ENCODE measurements around the gene RNF224.

RNF224 gene

GRCh38 chr9:137218212-137218753, 9.0 kb upstream of the RNF224 start:
- H3K27ac ChIP-seq = no peak overlapping the region
- H2AFZ ChIP-seq (ENCODE audit: low read depth) = no peak overlapping the region
- peaks cover 4% of the 10 kb centered on the region for H3K4me1 ChIP-seq (ENCODE audit: low read depth, poor library complexity, severe bottlenecking)
- TF ChIP-seq CTCF (conservative IDR thresholded peaks at IDR 0.05; ENCODE audit: low read depth, low read length) = no peak
- H3K79me2 ChIP-seq (ENCODE audit: insufficient read depth, low read depth) = no peaks in the 10 kb centered on the region
- no peak overlapping the region for H3K4me2 ChIP-seq
- no peaks in the 10 kb centered on the region for H3K27me3 ChIP-seq (ENCODE audit: insufficient read depth, low read depth)
- H3K36me3 ChIP-seq (ENCODE audit: insufficient read depth) = no peaks in the 10 kb centered on the region
- no peak overlapping the region for H3K4me3 ChIP-seq (IDR thresholded peaks at IDR 0.05; ENCODE audit: insufficient read depth, low read depth, low read length)
- no peaks in the 10 kb centered on the region for H4K20me1 ChIP-seq (ENCODE audit: insufficient read depth)
- H3K9ac ChIP-seq = no peak overlapping the region

- no peak overlapping the region for H3K9ac ChIP-seq
- no peaks in the 10 kb centered on the region for H4K20me1 ChIP-seq (ENCODE audit: insufficient read depth)
- no peaks in the 10 kb centered on the region for H3K27me3 ChIP-seq (ENCODE audit: insufficient read depth, low read depth)
- no peaks in the 10 kb centered on the region for H3K36me3 ChIP-seq (ENCODE audit: insufficient read depth)
- no peak overlapping the region for H3K4me2 ChIP-seq
- H3K27ac ChIP-seq = no peak overlapping the region
- TF ChIP-seq CTCF (conservative IDR thresholded peaks at IDR 0.05; ENCODE audit: low read depth, low read length) = no peak
- H3K79me2 ChIP-seq (ENCODE audit: insufficient read depth, low read depth) = no peaks in the 10 kb centered on the region
- H3K4me1 ChIP-seq (ENCODE audit: low read depth, poor library complexity, severe bottlenecking) = peaks cover 5% of the 10 kb centered on the region
- no peak overlapping the region for H3K4me3 ChIP-seq (IDR thresholded peaks at IDR 0.05; ENCODE audit: insufficient read depth, low read depth, low read length)
- no peak overlapping the region for H2AFZ ChIP-seq (ENCODE audit: low read depth)
Observed at GRCh38 chr9:137218754-137219271, 8.5 kb upstream of the RNF224 start.

GRCh38 chr9:137219757-137220316, 7.5 kb upstream of the RNF224 start:
- Histone ChIP-seq H3K27ac (no peak overlapping the region), H3K9ac (no peak overlapping the region), H4K20me1 (ENCODE audit: insufficient read depth) (no peaks in the 10 kb centered on the region), H2AFZ (ENCODE audit: low read depth) (no peak overlapping the region), H3K36me3 (ENCODE audit: insufficient read depth) (no peaks in the 10 kb centered on the region), H3K4me2 (no peak overlapping the region), H3K79me2 (ENCODE audit: insufficient read depth, low read depth) (no peaks in the 10 kb centered on the region), H3K4me3 (IDR thresholded peaks at IDR 0.05; ENCODE audit: insufficient read depth, low read depth, low read length) (no peak overlapping the region), H3K27me3 (ENCODE audit: insufficient read depth, low read depth) (no peaks in the 10 kb centered on the region), H3K4me1 (ENCODE audit: low read depth, poor library complexity, severe bottlenecking) (peaks cover 10% of the 10 kb centered on the region)
- TF ChIP-seq CTCF (conservative IDR thresholded peaks at IDR 0.05; ENCODE audit: low read depth, low read length) = no peak

GRCh38 chr9:137220317-137221094, 6.8 kb upstream of the RNF224 start:
- Histone ChIP-seq H3K4me3 (IDR thresholded peaks at IDR 0.05; ENCODE audit: insufficient read depth, low read depth, low read length) (no peak overlapping the region), H3K4me1 (ENCODE audit: low read depth, poor library complexity, severe bottlenecking) (peaks cover 10% of the 10 kb centered on the region), H4K20me1 (ENCODE audit: insufficient read depth) (no peaks in the 10 kb centered on the region), H3K36me3 (ENCODE audit: insufficient read depth) (no peaks in the 10 kb centered on the region), H3K9ac (no peak overlapping the region), H3K27ac (no peak overlapping the region), H3K4me2 (no peak overlapping the region), H3K27me3 (ENCODE audit: insufficient read depth, low read depth) (no peaks in the 10 kb centered on the region), H2AFZ (ENCODE audit: low read depth) (no peak overlapping the region), H3K79me2 (ENCODE audit: insufficient read depth, low read depth) (no peaks in the 10 kb centered on the region)
- no peak for TF ChIP-seq CTCF (conservative IDR thresholded peaks at IDR 0.05; ENCODE audit: low read depth, low read length)

Measured in KMS-11 (cell line).